ENCODE results near the gene FCAMR.

FCAMR gene

DNA sequence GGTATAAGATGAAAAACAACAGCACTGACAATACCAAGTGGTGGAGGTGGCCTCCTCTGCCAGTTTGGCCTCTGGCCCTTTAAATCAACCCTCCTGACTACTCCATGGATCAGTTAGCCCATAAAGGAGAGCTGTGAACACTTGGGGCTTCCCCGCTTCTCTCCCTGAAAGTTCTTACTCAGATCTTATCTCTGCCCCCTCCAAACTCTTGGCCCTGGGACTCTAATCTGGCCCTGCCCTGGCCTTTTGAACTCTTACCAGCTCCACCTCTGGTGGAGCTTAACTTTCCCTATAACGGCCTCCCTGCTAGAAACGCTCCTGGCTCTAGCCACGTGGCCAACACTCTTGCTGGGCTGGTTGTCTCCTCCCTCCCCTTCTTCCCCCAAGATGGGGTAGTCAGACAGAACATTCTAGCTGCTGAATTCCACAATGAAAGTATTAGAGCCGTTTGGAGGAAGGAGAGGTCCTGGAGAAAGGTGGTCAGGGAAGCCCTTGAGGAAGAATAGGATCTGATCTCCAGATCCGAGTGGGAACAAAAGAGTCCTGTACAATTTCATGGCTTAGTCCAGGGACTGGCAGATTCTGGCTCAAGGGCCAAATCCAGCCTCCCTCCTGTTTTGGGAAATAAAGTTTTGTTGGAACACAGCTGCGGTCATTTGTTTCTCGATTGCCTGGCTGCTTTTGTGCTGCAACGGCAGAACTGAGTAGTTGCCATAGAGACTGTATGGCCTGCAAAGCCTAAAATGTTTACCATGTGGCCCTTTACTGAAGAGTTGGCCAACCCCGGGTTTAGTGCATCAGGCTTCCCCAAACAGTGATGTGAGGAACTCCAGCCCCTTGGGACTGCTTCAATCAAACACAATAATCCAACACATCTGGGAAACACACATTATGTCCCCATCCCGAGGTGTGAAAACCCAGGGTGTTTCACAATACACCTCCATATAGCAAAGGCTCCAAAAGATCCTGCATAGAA is 14.5 kb downstream of the FCAMR start:
- DNase-seq = no peak

DNA sequence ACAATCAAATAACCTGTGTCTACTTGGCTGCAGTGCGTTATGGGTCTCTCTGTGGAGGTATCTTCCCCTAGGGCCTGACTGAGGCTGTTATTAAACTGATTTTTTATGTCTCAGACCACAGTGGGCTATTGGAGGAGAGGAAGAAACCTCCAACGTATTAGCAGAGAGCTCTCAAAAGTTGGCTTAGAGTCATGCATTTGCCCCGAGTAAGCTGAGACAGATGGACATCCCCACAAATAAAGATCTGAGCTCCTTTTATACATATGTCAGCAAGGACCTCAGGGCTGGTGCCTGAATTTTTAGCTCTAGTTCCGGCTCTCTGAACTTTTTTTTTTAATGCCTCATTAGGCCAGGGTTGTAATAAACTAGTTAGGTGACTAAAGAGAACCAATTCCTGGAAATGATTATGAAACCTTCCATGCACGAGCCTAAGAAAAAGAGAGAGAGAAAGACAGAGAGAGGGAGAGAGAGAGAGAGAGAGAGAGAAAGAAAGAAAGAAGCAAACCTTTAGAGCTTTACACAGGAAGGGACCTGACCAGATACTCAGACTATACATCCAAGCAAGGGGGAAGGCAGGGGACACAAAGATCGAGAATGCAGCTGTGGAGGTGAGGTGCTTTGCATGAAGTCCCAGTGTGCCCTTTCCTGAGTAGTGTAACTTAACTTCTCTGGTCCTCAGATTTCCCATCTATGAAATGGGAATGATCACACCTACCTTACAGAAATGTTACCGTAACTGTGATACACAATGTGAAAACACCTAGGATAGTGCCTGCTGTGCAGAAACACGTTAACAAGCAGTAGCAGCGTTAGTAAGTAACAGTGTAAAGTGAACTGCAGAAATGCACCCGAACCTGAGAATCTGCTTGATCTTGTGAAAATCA is 15.6 kb downstream of the FCAMR start:
- DNase-seq = no peak

DNA sequence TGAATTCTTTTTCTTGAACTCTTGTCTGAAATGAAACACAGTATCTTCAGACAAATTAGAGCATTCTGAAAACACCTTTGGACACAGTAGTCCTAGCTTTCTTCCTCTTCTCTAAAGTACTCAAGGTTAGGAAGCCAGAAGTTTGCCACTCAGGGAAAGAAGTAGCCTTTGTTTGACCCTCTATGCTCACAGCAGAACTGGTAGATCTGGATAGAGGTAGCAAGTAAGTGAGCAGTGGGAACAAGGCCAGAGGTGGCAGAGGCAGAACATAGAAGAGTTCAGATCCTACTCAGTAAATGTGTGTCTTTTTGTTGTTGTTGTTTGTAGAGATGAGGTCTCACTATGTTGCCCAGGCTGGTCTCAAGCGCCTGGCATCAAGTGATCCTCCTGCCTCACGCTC is 16.6 kb downstream of the FCAMR start:
- DNase-seq = no peak

DNA sequence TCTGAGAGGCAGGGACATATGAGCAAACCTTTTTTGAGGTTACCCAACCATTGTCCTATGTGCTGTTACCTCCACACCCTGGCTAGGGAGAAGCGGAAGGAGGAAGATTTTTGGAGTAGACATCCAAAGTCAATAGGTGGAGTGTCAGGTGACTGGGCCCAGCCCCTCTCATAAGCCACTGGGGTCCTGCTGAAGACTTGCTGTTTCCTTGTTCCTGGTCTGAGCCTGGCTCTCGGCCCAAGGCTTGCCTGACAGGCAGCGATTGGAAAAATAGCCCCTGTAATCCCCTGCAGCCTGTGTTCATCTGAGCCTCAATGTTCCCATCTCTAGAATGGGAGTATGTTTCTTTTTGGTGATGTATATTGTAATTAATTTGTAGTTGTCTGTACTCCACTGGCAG is 17.1 kb downstream of the FCAMR start:
- DNase-seq = no peak

DNA sequence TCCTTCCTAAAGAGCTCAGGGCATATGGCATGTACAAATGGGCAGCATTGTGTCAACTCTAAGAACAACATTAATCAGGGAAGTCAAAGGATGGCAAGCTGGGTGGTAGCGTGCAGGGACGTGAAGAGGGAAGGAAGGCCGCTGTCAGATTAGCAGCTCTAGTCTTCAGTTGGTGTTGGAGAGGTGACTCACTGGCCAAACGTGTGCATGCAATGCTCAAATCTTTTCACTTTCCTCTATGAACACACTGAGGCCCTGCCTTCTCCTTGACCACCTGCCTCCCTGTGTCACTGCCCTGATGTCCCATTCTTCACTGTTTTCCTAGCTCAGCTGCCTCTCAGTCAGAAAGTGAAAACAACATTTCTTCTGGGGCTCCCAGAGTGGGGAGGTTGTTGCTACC is 18.1 kb downstream of the FCAMR start:
- no peak for DNase-seq

DNA sequence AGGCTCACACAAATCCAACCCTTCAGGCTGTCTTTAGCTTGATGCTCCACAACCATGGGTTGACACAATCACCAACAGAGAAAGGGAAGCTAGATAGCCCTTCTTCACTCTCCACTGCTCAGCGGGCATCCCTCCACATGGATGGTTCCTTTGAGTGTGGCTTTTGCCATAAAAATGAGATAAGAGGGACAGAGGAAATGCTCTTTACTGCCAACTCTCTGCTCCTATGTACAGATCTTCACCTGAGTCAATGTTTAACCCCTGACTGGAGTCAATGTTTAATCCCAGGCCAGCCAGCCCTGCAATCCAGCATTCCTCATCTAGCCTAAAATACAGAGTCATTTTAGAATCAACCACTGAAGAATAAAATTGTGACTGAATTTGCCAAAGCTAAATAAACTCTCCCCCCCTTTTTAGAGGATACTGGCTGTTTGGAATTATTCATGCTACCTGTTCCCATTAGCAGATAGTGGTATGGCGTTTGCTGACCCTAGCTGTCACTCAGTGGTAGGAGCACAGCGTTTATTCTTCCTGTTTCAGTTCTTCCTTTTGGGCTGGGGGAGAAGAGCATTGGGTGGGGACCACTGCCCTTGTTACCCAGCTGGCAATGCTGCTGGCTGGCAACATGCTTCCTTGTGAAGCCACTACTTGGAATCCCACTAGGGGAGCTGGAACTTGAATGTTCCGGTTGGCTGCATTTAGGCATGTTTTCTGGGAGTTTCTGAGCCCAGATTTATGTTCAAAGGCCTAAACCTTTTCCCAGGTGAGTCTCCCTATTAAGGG is 18.8 kb downstream of the FCAMR start:
- DNase-seq = no peak

DNA sequence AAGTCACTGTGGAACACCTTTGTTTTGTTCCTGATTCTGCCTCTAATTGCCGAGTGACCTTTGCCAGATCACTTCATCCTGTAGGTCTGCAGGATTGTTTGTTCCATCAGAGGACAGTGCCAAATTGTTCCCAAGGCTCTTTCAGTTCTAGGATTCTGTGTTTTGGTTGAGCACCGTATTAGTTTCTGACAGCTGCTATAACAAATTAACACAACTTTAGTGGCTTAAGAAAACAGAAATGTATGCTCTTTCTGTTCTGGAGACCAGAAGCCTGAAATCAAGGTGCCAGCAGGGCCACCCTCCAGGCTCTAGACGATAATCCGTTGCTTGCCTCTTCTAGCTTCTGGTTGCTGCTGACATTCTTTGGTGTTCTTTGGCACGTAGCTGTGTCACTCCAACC is 20.6 kb downstream of the FCAMR start:
- DNase-seq = no peak

DNA sequence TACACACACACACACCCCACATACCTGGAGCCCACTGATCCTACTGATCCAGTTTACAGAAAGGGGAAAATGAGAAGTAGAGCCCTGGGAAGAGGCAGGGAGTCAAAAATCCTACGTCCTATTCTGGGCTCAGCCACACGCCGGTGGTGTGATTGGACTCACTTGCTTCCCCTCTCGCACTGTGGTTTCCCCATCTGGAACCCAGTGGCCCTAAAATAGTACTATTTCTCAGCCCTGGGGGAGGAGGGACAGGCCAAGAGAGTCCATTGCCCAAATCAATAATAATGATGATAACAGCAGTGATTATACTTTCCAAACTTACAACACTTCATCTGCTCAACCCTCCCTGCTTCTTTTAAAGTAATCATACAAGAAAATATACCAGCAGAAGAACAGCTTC is 21.1 kb downstream of the FCAMR start:
- DNase-seq = no peak

DNA sequence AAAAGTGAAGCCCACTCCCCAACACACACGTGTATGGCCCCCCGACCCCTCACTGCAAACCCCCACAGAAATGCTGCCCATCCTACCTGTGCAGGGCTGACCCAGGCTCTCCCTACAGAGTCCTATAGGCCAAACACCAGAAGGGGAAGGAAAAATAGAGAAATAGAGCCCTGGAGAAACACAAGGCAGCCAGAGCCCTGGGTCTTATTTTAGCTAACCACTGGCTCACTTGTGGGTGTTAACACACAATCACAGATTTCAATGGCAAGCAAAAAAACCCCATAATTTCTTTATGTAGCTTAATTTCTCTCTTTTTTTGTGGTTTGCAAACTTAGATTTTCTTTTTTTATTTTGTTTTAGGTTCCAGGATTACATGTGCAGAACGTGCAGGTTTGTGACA is 23.0 kb downstream of the FCAMR start:
- no peak for DNase-seq

DNA sequence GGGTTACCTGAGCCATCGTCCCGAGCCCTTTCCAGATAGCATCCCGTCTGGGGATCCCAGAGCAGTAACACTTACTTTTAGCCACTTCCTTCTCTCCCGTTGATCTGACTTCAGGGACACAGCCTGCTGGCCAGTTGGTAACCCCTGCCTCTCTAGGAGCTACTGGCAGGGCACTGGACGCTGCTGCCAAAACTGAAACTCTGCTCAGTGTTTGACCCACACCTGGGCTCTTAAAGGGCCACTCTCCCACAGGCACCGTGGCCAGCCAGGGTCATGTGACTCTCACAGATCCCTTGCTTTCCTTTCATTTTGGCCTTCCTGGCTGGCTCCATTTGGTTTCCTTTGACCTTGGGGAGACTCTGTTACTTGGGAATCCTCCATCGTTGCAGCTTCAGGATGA is 24.0 kb downstream of the FCAMR start, which contains the start of gene PIGR:
TSS of gene PIGR (minus strand) at position 206 of the 400 bp plus-strand sequence. CDS start 5,935 bp downstream, outside the sequence.
- no peak for DNase-seq

DNA sequence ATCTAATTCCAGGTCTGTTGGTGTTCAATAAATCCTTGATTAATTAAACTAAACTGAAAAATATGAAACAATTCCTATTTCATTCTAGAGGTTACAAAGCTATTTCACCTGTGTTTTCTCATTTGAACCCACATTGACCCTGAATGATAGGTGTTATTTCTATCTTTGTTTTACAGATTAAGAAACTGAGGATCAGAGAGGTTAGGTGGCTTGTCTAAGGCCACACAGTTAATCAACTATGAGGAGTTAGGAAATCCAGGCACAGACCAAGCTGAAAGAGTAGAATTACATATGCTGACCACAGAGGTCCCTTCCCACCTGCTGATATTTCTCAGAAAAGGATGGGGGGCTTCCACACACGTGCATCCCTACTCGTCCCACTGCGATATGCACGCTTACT is 24.5 kb downstream of the FCAMR start:
- DNase-seq = no peak

DNA sequence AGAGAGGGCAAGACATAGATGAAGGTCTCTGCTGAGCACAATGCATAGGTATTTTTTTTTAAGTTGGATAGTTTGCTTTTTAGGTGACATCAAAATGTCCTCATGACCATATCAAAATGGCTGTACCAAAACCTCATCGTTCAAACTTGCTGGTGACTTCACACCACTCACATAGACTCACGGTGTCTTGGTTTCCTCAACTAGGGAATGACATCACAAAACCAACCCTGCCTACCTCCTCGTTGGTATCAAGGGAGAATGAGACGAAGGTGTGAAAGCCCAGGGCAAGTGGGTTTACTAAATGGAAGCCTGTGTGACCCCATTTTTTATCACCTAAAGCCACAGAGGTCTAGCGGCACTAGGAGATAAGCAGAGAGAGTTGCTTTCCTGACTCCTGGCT is 25.6 kb downstream of the FCAMR start:
- DNase-seq = no peak

DNA sequence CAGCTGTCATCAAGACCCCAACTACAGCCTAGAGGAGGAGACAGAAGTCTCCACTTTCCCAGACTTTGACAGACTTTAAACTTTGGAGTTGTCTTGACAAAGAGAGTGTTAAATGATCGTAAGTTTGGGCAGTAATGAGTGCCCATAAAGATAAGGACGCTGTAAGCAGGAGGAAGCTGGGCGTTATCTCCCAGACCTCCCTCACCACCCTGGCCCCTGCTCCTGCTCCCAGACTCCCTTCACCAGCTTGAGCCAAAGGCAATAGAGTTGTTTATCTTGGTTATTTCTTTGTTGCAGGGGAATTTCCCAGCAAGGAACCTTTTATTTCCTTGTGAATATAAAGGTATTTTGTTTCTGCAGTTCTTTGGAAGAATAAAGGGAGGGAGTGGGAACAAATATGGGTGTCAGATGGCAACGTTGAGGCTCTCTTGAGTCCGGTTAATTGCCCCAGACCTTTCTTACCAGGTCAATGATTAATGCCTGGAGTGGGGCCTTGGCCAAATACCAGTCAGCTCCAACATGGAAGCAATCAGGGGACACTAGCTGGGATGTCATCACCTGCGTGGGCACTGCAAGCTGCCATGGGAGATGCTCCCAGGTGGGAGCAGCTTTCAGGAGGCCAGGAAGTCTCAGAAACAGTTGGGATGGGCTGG is 28.4 kb downstream of the FCAMR start:
- DNase-seq = no peak

DNA sequence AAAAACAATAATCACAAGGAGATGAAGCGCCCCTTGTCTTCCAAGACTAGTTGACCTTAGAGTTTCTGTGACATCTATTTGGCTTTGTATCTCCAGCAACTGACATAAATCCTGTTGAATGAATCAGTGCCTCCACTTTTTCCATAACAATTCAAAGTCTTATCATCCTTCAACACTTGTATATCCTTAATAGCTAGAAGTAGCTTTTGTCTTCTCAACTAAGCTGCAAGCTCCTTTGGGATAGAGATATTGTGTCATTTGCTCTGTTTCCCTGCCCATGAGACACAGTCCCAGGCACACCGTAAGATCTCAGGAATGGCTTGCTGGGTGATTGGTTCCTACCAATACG is 29.7 kb downstream of the FCAMR start:
- no peak for DNase-seq

DNA sequence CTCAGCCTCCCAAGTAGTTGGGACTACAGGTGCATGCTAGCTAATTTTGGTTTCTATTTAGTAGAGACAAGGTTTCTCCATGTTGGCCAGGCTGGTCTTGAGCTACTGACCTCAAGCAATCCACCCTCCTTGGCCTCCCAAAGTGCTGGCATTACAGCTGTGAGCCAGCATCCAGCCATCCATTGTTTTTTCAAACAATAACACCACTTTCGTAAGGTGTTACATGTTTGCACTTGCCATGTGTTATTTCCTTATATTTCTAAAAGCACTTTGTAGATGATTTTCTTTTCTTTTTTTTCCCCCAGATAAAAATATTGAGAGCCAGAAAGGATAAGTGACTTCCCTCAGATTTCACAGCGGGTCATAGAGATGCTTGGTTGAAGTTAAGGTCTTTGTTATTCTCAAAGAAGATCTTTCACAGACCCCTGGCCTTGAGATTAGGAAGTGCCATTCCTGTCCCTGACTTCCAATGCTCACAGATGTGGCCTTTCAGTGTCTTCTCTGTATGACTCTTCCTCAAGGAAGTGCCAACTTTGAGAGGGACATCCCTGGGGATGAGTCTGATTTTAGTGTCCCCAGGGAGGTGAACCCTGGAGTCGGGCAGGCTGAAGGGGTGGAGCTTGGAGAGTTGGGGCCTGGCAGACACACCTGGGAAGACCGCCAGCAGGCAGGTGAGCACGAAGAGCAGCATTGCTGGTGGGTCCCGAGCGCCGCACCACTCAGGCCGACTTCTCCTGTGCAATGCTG is 30.2 kb downstream of the FCAMR start:
- no peak for DNase-seq

DNA sequence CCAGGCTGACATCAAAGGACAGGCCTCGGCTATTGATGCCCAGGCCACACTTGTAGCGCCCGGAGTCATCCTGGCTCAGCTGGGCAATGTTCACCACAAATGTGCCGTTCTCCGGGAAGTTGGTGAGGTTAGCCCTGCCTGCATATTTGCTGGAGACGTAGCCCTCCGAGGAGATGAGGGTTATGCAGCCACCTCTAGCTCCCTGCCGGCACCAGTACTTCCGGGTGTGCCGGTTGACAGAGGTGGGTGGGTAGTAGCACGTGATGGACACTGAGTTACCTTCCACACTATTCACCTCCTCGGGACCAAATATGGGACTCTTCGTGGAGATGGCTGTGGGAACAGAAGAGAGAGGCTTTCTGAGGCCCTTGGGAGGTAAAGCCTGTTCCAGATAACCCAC is 31.1 kb downstream of the FCAMR start:
- DNase-seq = no peak

DNA sequence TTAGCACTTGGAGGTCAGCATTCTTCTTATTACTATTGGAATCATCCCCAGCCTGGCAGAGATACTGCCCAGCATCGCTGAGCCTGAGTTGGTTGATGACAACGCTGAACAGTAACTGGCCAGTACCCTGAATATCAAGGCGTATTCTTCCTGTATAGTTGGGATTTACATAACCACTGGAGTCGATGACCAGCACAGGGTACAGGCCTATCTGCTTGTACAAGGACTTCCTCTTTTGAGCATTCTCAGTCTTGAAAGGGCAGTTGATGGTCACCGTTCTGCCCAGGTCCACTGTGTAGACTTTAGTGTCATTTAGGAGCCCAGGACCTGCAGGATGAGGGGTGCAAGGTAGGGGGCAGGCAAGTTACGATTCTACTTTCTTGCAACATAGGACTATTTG is 32.8 kb downstream of the FCAMR start:
- DNase-seq = no peak

DNA sequence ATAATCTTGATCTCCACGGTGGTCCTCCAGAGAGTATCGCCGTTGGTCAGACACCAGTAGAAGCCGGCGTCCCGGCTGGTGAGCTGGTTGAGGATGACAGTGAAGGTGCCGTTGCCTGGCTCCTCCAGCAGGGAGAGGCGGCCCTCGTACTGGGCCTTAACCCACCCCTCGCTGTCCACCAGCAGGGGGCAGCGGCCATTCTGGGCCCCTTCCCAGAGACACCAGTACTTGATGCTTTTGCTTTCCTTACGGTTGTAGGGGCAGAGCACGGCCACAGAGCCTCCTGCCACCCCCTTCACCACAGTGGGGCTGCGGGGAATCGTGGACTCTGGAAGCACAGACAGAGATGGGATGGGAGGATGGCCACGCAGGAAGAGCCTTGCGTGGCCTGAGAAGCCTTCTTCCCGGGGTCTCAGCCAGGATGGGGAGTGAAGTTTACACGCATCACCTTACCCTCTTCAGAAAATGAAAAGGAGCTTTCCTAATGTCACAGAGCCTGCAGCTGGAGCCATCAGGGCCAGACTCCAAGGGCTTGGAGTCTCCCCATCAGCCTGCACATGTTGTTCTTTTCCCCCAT is 34.7 kb downstream of the FCAMR start:
- DNase-seq = peak; percentile 37

DNA sequence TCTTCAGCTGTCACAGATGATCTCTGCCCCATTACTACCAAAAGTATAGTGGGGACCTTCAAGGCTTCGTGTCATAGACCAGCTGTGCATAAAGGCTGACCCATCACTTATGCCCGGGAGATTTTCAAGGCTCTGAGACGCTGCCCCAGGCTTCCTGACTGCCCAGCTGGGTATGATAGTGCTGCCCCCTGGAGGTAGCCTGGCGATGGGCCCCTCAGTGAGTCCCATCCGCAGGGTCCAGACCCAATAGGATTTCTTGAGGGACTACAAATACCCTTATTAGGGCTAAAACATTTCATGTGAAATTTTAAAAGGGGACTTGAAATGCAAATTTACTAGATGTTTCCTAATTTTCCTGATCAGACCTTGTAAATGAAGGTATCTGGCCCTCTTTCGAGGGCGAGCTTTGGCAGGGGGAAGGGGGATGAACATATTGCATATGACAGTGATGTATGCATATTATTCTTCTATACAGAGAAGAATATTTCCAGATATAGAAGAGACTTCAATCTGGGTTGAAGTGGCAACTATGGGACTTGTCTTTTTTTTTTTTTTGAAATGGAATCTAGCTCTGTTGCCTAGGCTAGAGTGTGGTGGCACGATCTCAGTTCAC is 36.8 kb downstream of the FCAMR start:
- DNase-seq = peak; percentile 73

DNA sequence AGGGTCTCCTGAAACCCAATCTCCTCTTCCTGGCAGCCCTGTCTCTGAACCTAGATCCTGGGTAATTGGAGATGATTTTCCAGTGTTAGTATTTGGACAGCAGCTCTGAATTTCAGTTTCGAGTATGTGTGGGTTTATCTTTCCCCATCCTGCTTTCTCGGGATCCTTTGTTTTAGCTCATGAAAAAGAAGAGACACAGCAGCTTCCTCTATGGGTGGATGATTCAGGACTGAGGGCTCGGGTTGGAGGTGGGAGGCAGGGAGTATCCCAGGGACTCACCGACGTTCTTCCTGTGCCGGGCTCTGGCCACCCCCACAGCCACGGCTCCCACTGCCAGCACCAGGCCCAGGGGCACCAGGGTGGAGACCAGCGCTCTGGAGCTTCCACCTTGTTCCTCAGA is 38.1 kb downstream of the FCAMR start:
- DNase-seq = no peak

DNA sequence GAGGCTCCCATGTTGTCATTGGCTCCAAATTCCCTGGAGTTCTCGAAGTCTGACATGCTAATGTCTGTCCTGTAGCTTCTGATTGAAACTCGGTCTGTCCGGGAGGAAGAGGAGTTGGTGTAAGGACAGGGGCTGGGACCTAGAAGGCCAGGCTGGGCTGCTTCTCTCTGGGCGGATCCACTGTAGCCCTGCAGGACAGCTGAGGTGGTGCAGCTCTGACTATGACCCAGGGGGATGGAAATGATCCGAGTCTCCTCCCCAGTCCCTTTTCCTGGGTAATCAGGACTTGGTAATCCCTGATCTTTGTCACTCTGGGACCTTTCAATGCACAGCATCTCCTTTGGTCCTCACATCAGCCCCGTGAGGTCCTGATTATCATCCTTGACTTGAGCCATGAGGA is 38.6 kb downstream of the FCAMR start:
- DNase-seq = no peak
